NB4 (cell line): ENCODE measurements around the gene RPL4.

Experiments
- CTCF ChIP-seq: IDR thresholded peaks from one replicate; pipeline ENCODE4 v1.5.1; 2012; ENCODE audit warnings: low read depth, low read length
- MAX ChIP-seq: IDR thresholded peaks from 2 replicates; pipeline ENCODE4 v1.6.1; 2011; ENCODE audit warnings: low read depth, low read length
- POLR2A ChIP-seq: IDR thresholded peaks from 2 replicates; pipeline ENCODE4 v1.6.1; 2011; ENCODE audit warnings: mild to moderate bottlenecking; ENCODE audit not compliant: insufficient read length; ENCODE audit errors: extremely low read depth

GRCh38 chr15:66505430-66505811, 766 bp upstream of the RPL4 start:
- TF ChIP-seq MAX (no peak), CTCF (no peak), POLR2A (no peak)
